Measurements from ENCODE around the gene ECI2.
"Not testable (repeated sequence)": the region's sequence is repeated elsewhere in the genome, so short reads cannot be mapped to it uniquely, and the experiment has no call there.

ECI2 gene

DNA sequence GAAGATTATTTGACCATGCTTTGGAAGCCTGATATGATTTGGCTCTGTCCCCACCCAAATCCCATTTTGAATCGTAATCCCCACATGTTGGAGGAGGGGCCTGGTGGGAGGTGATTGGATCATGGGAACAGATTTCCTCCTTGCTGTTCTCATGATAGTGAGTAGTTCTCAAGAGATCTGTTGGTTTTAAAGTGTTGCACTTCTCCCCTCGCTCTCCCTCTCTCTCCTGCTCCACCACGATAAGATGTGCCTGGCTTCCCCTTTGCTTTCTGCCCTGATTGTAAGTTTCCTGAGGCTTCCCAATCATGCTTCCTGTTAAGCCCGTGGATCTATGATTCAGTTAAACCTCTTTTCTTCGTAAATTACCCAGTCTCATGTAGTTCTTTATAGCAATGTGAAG is 34.7 kb downstream of the ECI2 start:
- no peak for ATAC-seq

DNA sequence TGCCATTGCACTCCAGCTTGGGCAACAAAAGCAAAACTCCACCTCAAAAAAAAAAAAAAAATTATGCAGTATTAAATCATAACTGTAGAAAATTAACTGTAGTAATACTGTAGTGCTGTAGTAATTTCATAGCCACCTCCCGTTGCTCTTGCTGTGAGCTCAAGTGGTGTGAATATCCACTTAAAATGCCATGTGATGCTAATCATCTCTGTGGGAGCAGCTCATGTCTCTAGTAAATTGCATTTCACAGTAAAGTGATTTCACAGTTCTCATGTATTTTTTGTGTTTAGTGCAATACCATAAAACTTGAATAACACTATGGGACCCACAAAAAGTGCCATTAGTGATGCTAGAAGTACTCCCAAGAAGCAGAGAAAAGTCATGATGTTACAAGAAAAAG is 42.1 kb downstream of the ECI2 start:
- no peak for ATAC-seq

DNA sequence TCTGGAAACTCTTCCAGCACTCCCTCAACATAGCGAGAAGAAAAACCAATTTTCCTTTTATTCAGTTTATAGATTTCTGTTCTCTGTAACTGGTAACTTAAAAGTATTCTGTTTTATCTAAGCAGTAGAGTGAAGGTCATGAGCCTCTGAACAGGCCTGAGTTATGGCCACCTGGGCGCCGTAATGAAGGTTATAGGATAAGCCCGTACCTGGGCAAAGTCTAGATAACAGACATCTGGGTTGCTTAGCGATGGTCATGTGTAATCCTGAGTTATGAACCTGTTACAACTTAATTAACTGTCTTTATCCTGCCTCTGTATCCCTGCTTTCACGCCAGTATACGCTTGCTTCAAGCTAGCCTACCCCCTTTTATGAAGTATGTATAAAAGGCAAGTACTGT is 43.4 kb downstream of the ECI2 start:
- ATAC-seq = no peak

GRCh38 chr6:4090043-4090442 is 45.3 kb downstream of the ECI2 start:
- ATAC-seq = not testable (repeated sequence)

DNA sequence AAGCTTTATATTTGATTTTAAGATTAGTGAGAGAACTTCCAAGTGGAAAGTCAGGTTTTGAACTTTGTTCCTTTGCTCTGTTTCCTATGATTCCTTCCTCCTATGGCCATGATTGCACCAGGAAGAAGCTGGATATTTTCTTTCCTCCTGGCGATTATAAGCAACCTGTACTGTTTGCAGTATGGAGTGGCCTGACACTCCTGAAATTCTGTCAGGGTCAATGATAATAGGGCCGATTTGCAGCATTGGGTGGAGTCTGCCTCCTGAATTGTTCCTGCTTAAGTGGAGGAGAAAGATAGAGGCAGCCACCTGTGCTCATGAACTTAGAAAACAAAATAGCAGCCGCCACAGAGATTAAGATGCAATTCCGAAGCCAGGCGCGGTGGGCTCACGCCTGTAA is 46.7 kb downstream of the ECI2 start:
- ATAC-seq = no peak

DNA sequence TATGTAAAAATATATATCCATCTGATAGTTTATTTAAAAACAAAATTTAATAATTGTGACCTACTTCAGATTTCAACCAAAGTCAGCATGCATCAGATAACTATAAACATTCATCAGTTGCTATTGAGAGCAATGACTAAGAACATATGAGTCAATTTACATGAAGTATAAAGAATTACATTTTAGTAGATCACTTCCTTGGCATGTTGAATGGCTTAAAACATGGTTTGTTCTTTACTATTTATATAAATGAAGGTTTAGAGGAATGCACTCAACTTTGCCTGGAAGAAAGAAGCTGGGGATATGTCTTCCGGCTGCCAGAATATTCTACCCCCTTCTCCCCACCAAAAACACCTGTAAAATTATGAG is 50.1 kb downstream of the ECI2 start:
- no peak for ATAC-seq

DNA sequence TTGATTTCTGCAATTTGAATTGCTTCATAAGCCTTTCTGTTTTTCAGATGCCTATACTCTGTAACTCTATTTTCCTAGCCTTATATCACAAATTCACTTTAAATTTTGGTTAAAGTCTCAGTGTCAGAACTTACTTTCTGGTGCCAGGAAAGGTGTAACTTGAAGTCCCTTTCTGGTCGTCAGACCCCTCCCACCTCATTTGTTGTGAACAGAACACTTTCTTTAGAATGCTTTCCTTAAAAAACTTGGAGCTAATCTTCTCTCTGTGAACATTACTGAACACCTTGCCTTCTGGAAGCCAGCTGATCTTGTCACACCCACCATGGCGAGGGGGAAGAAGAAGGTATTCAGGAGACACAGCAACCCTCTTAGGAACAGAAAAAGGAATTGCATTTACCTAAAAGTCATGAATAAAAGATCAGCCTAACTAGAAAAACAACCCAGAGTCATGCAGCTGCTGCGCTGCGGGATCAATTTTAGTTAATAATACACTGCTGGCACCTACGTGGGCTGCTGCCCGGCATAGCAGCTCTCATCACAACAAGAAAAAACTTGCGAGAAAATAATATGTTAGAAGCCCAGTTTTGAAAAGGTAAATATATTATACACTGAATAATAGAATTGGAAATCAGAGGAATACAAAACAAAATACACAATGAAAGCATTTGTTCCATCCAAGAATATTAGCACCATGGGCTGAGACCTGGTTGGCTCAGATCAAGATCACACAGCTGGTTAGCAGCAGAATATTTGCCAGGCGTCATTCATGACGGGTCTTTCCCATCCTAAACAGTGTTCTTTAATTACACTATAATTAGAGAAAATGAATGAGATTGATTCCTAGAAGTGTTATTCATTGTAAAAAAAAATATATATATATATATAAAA is 50.7 kb downstream of the ECI2 start:
- ATAC-seq = no peak

DNA sequence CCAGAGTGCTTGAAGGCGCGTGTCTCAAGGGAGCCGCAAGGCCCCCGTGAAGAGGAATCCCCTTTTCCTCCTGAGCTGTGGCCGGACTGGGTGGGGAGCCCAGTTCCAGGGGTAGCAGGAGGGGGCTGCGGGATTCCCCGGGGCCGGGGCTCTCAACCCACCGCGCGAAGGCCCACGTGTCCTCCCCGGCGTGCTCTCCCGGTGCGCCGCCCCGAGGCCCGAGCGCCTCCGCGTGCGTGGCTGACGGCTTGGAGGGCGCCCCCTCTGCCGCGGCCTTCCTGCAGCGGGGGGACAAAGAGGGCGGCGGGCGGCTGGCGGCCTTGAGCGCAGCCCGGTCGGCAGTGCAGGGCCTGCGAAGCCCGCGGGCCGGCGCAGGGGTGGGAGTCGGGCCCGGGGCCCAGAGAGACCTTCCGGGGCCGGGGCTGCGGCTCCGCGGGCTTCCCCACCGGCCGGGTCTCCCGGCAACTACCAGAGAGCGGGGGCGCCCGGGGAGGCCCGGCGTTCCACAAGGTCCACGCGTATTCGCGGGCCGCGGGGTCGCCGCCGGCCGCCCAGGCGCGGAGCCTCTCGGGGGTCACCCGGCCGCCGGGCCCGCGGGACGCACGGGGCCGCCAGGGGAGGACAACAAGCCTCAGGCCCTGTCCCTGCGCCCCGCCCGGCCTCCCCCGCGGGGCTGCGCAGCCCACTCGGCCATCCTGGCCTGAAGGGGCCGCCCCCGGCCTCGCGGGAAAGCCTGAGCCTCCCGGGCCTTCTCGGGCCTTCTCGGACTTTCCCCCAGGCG is 56.5 kb downstream of the ECI2 start, which contains the start of gene FAM217A:
Gene FAM217A (minus strand): TSS at position 447 of the 781 bp plus-strand sequence. CDS start 1,723 bp downstream, outside the sequence.
- ATAC-seq = no peak

GRCh38 chr6:4074478-4075235 is 60.7 kb downstream of the ECI2 start:
- no peak for ATAC-seq

- no peak for ATAC-seq
Measured at GRCh38 chr6:4071330-4071729, 64.0 kb downstream of the ECI2 start.

DNA sequence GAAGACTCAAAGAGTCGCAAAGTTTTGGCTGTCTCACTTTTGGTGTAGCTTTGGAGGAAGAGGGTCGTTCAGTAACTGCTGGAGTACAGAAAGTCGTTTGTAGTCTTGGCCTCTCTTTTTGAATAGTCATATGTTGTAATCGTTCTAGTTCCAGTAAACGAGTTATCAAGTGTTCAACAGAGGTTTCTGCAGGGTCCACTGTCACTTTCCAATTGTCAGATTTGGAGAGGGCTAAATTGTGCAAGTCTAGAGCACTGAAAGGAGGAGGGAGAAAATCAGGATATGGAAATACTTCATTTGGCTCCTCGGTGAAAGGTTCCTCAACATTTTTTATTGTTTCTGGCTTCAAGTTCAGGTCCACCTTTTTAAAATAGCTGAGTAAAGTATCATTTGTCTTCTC is 66.2 kb downstream of the ECI2 start:
- ATAC-seq = no peak

- no peak for ATAC-seq
Measured at GRCh38 chr6:4067673-4068072, 67.7 kb downstream of the ECI2 start.

DNA sequence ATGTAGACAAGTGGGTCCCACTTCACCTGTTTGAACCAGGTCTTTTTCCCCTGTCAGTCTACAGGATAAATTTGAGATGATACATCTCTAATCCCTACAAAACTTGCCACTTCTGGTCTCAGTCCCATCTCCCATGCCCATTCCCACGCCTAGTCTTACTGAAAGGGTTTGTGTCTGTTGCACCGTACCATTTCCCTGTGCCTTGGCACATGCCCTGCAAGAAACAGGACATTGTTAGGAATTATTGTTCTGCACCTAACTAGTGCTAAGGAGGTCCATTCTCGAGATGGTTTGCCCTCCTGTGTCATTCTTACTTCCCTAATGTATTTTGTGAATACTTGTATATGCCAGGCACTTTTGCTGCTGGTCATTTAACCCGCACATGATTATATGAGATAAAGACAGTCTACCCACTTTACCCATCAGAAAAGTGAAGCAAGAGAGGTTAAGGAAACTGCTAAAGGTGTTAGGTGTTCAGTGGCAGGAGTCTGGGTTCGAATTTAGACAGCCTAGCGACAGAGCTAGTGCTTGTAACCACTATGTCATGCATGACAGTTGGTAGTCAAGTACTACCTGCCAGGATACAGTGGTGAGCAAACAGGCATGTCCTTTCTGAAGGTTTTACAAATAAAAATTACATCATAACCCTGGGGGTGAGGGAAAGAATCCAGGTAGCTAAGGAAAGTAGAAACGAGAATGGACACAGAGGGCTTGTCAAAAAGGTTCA is 69.2 kb downstream of the ECI2 start:
- no peak for ATAC-seq

All from activated CD4-positive, CD25-positive, alpha-beta regulatory T cell treated with anti-CD3 and anti-CD28 coated beads, Interleukin-2, amount 50 U/mL, for 24 hours (primary cell).